ENCODE results near the gene B4GAT1.

DNA sequence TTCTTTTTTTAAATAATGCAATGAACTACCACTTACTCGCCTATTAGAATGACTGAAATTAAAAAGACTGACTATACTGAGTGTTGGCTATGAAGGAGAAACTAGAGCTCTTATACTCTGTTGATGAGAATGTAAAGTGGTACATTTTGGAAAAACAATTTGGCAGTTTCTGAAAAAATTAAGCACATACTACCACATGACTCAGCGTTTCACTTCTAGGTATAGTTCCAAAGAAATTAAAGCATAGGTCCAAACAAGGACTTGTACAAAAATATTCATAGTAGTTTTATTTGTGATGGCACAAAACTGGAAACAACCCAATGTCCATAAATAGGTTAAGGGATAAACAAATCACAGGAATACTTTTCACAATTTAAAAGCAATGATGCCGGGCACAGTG, 46.5 kb upstream of the B4GAT1 start:
- TF ChIP-seq CTCF (IDR thresholded peaks at IDR 0.05) (no peak), ZBTB33 (IDR thresholded peaks at IDR 0.05; ENCODE audit: borderline replicate concordance, low read depth) (no peak), CHD2 (IDR thresholded peaks at IDR 0.05; ENCODE audit: low read length, partially characterized antibody) (no peak)
- TF ChIP-seq, protein P1, sequence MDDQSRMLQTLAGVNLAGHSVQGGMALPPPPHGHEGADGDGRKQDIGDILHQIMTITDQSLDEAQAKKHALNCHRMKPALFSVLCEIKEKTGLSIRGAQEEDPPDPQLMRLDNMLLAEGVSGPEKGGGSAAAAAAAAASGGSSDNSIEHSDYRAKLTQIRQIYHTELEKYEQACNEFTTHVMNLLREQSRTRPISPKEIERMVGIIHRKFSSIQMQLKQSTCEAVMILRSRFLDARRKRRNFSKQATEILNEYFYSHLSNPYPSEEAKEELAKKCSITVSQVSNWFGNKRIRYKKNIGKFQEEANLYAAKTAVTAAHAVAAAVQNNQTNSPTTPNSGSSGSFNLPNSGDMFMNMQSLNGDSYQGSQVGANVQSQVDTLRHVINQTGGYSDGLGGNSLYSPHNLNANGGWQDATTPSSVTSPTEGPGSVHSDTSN (IDR thresholded peaks at IDR 0.05), result no peak
- TF ChIP-seq, protein P2, sequence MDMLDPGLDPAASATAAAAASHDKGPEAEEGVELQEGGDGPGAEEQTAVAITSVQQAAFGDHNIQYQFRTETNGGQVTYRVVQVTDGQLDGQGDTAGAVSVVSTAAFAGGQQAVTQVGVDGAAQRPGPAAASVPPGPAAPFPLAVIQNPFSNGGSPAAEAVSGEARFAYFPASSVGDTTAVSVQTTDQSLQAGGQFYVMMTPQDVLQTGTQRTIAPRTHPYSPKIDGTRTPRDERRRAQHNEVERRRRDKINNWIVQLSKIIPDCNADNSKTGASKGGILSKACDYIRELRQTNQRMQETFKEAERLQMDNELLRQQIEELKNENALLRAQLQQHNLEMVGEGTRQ (IDR thresholded peaks at IDR 0.05; ENCODE audit: borderline replicate concordance, low read depth, low read length), result no peak

Data from SK-N-SH (cell line).